Measurements from ENCODE around the gene XDH.

GRCh38 chr2:31318361-31319336, 95.9 kb downstream of the XDH start:
- TF ChIP-seq, protein P1, sequence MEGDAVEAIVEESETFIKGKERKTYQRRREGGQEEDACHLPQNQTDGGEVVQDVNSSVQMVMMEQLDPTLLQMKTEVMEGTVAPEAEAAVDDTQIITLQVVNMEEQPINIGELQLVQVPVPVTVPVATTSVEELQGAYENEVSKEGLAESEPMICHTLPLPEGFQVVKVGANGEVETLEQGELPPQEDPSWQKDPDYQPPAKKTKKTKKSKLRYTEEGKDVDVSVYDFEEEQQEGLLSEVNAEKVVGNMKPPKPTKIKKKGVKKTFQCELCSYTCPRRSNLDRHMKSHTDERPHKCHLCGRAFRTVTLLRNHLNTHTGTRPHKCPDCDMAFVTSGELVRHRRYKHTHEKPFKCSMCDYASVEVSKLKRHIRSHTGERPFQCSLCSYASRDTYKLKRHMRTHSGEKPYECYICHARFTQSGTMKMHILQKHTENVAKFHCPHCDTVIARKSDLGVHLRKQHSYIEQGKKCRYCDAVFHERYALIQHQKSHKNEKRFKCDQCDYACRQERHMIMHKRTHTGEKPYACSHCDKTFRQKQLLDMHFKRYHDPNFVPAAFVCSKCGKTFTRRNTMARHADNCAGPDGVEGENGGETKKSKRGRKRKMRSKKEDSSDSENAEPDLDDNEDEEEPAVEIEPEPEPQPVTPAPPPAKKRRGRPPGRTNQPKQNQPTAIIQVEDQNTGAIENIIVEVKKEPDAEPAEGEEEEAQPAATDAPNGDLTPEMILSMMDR (IDR thresholded peaks at IDR 0.05), result no peak
- TF ChIP-seq POLR2A (IDR thresholded peaks at IDR 0.05), result no peak
